ENCODE data around the gene SLC47A2.

- TF ChIP-seq CTCF (conservative IDR thresholded peaks at IDR 0.05; ENCODE audit: low read length) (no peak), EZH2phosphoT487 (IDR thresholded peaks at IDR 0.05; ENCODE audit: borderline replicate concordance) (no peak)
Measured at GRCh38 chr17:19756546-19756945, 40.2 kb upstream of the SLC47A2 start.

All from Loucy (cell line).